GM12878 (cell line): ENCODE data around the gene RHOB. TPM values are rescaled to one million over a fixed set of nuclear protein-coding genes. Genes with fewer than 3 reads are reported as not detected.

ENCODE experiments used
- ATAC-seq: fragments of 200-7000 bp; cut with Tn5 transposase; 3 replicates; pipeline ENCODE4 v1.9.1; 2020; ENCODE audit warnings: mild to moderate bottlenecking, moderate library complexity
- BruUV-seq: library from RNA; stranded (reverse); fragments of 400-500 nt; replicated peaks from 2 replicates; lab custom pipeline; 2021; lab: Mats Ljungman, UMichigan
- CTCF ChIA-PET: fragments of 300-600 bp; sonication (Branson Sonifier 250); formaldehyde crosslinking; extraction: SDS; loops from one replicate; lab custom pipeline; 2021; ENCODE audit warnings: inconsistent platforms; lab: Yijun Ruan, JAX
- POLR2A ChIA-PET: fragments of 350-600 bp; formaldehyde crosslinking; extraction: SDS; loops from one replicate; lab custom pipeline; 2021; ENCODE audit warnings: inconsistent platforms; lab: Charles Lee
- RAD21 ChIA-PET: fragments of 300-600 bp; sonication (Branson Sonifier 250); formaldehyde crosslinking; loops from one replicate; lab custom pipeline; 2023; ENCODE audit warnings: antibody characterized with exemption; ENCODE audit not compliant: unreplicated experiment; lab: Charles Lee
- SMC1A ChIA-PET: fragments of 300-600 bp; sonication (Branson Sonifier 250); formaldehyde crosslinking; loops from one replicate; lab custom pipeline; 2023; ENCODE audit not compliant: unreplicated experiment, uncharacterized antibody; lab: Charles Lee
- DNase-seq: peaks from one replicate; pipeline ENCODE4 v3.0.0-alpha.2; 2011; ENCODE audit warnings: low read depth, low spot score
- FAIRE-seq: peaks from 3 replicates; lab custom pipeline; 2011; peaks lifted over from hg19 to GRCh38; lab: Jason Lieb, UNC
- H2AFZ ChIP-seq: 2 replicates; pipeline ENCODE4 v1.6.0; 2011; ENCODE audit warnings: low read depth, low read length, control low read depth; ENCODE audit not compliant: control insufficient read depth
- H3K27ac ChIP-seq: 2 replicates; pipeline ENCODE4 v1.5.1; 2011; ENCODE audit warnings: control low read depth; ENCODE audit not compliant: control insufficient read depth, insufficient read depth
- H3K27me3 ChIP-seq, 2 experiments: replicated peaks in 1 of 2; 2 replicates each; pipeline versions ENCODE4 v1.6.0 to v1.6.1; 2011; ENCODE audit warnings: low read length in 1 of 2; ENCODE audit not compliant: control insufficient read depth in 2 of 2, insufficient read depth in 2 of 2
- H3K36me3 ChIP-seq, 2 experiments: 2 replicates each; pipeline ENCODE4 v1.5.1; 2011; ENCODE audit warnings: low read length in 1 of 2; ENCODE audit not compliant: control insufficient read depth in 2 of 2, insufficient read depth in 2 of 2
- H3K4me1 ChIP-seq: 2 replicates; pipeline ENCODE4 v1.6.1; 2011; ENCODE audit warnings: mild to moderate bottlenecking, low read length, moderate library complexity, mixed read lengths; ENCODE audit not compliant: control insufficient read depth, insufficient read depth
- H3K4me2 ChIP-seq: 2 replicates; pipeline ENCODE4 v1.6.0; 2011; ENCODE audit warnings: control low read depth; ENCODE audit not compliant: control insufficient read depth, insufficient read depth
- H3K4me3 ChIP-seq: fragments of 200-600 bp; sonication (generic); 2 replicates; pipeline ENCODE4 v1.5.1; 2016
- H3K79me2 ChIP-seq: 2 replicates; pipeline ENCODE4 v1.6.0; 2011; ENCODE audit warnings: low read length; ENCODE audit not compliant: control insufficient read depth, insufficient read depth
- H3K9ac ChIP-seq: 2 replicates; pipeline ENCODE4 v1.8.0; 2011; ENCODE audit warnings: low read length, control low read depth, mixed read lengths; ENCODE audit not compliant: control insufficient read depth, insufficient read depth
- H3K9me3 ChIP-seq: replicated peaks from 3 replicates; pipeline ENCODE4 v1.5.1; 2011; ENCODE audit warnings: mild to moderate bottlenecking, low read length; ENCODE audit not compliant: control insufficient read depth, insufficient read depth
- H4K20me1 ChIP-seq: 2 replicates; pipeline ENCODE4 v1.6.0; 2011; ENCODE audit not compliant: control insufficient read depth, insufficient read depth
- E4F1 ChIP-seq: fragments of 450-650 bp; IDR thresholded peaks from 2 replicates; pipeline ENCODE4 v1.6.1; 2018; ENCODE audit warnings: borderline replicate concordance, mild to moderate bottlenecking; ENCODE audit not compliant: partially characterized antibody
- ELK1 ChIP-seq: IDR thresholded peaks from 2 replicates; pipeline ENCODE4 v1.6.1; 2012; ENCODE audit warnings: low read depth, low read length, improper control_type of control experiment
- FOXK2 ChIP-seq: fragments of 450-650 bp; IDR thresholded peaks from 2 replicates; pipeline ENCODE4 v1.6.1; 2017; ENCODE audit warnings: mild to moderate bottlenecking, moderate library complexity
- IRF5 ChIP-seq: fragments of 450-650 bp; IDR thresholded peaks from 2 replicates; pipeline ENCODE4 v1.6.1; 2017; ENCODE audit warnings: borderline replicate concordance
- NR2C1 ChIP-seq: fragments of 450-650 bp; IDR thresholded peaks from 2 replicates; pipeline ENCODE4 v1.6.1; 2017; ENCODE audit warnings: antibody characterized with exemption, mild to moderate bottlenecking, moderate library complexity
- PAX5 ChIP-seq: IDR thresholded peaks from 2 replicates; pipeline ENCODE4 v1.6.1; 2011; ENCODE audit warnings: low read depth, low read length, borderline replicate concordance
- POLR2AphosphoS5 ChIP-seq: IDR thresholded peaks from 2 replicates; pipeline ENCODE4 v1.6.1; 2011; ENCODE audit warnings: mild to moderate bottlenecking, low read length, inconsistent platforms
- RELA ChIP-seq: fragments of 450-650 bp; IDR thresholded peaks from 2 replicates; pipeline ENCODE4 v1.8.0; 2014; ENCODE audit warnings: borderline replicate concordance; ENCODE audit not compliant: partially characterized antibody
- SMARCA5 ChIP-seq: fragments of 450-650 bp; IDR thresholded peaks from 2 replicates; pipeline ENCODE4 v1.6.1; 2017; ENCODE audit warnings: mild to moderate bottlenecking
- SPI1 ChIP-seq: IDR thresholded peaks from 2 replicates; pipeline ENCODE4 v1.6.1; 2011; ENCODE audit warnings: low read depth, mild to moderate bottlenecking, low read length, moderate library complexity, borderline replicate concordance; ENCODE audit not compliant: insufficient read depth
- SREBF2 ChIP-seq: IDR thresholded peaks from 2 replicates; pipeline ENCODE4 v1.6.1; 2012; ENCODE audit warnings: mild to moderate bottlenecking, low read length
- ZBED1 ChIP-seq: IDR thresholded peaks from 2 replicates; pipeline ENCODE4 v1.6.1; 2016; ENCODE audit warnings: borderline replicate concordance
- WGBS: methylation state at CpG from one replicate; pipeline ENCODE4 v1.1.6; 2016; ENCODE audit warnings: low lambda C conversion rate; ENCODE audit not compliant: insufficient replicate concordance, insufficient coverage; ENCODE audit errors: missing lambda C conversion rate; 5-methylcytosine and 5-hydroxymethylcytosine counted together
- in situ Hi-C: fragments of 300-500 bp; cut with MboI; formaldehyde crosslinking; loops from 9 replicates; pipeline ENCODE4 v1.14.3; 2018; ENCODE audit warnings: mixed read lengths
- intact Hi-C: fragments of 100-400 bp; cut with micrococcal nuclease; formaldehyde crosslinking; loops from one replicate; pipeline ENCODE4 v1.14.2; 2022; ENCODE audit not compliant: unreplicated experiment
- polyA plus RNA-seq, 11 experiments: library from polyadenylated mRNA; depleted of rRNA in 4 of 11; unstranded in 6 of 11; stranded (reverse) in 5 of 11; fragments of >200 nt; fragmentation: Nextera tagmentation in 4 of 11; fragmentation: Illumina TruSeq in 1 of 11; extraction: Ambion mirVana in 4 of 11; extraction: Trizol in 1 of 11; gene quantifications; 1 replicate in 1 of 11; 2 replicates in 10 of 11; pipeline versions ENCODE4 v1.2.1 to v1.2.3, GENCODE V29; 2011 to 2016; ENCODE audit warnings: inconsistent platforms in 2 of 11, missing spikeins in 2 of 11, low read depth in 1 of 11
- total RNA-seq, 4 experiments: library from RNA; depleted of rRNA in 3 of 4; stranded (reverse); fragments of >200 nt in 3 of 4; fragmentation: Illumina TruSeq in 1 of 4; extraction: Trizol in 1 of 4; gene quantifications; 2 replicates each; pipeline versions ENCODE4 v1.2.1 to v1.2.3, GENCODE V29; 2013 to 2021
- TF ChIP-seq, protein P1 (sequence below): IDR thresholded peaks from 2 replicates; pipeline ENCODE4 v1.6.1; 2011; ENCODE audit warnings: mild to moderate bottlenecking, low read depth, low read length, moderate library complexity; ENCODE audit not compliant: insufficient replicate concordance
- TF ChIP-seq, protein P2 (sequence below): fragments of 450-650 bp; formaldehyde crosslinking; IDR thresholded peaks from 2 replicates; pipeline ENCODE4 v1.4.0; 2020; ENCODE audit warnings: mild to moderate bottlenecking, moderate library complexity

RHOB gene
- total and polyA plus RNA-seq, 10 of the 15 experiments (the other 5 are each of a cell fraction or from before 2014, with no cell fraction given), result 0.03 to 4.5 (median 1.2) TPM

- no peak overlapping the region for H3K4me2 ChIP-seq
- RAD21 ChIA-PET, result interaction anchor here (1.4 kb wide), 1 partner anchor 41 kb away, joined by 4 read pairs; no protein-coding TSS in a partner anchor
- H4K20me1 ChIP-seq, result no peaks in the 10 kb centered on the region
- in situ Hi-C loops, result no loop called here
- no peak overlapping the region for H3K4me3 ChIP-seq
- no peaks in the 10 kb centered on the region for H3K9me3 ChIP-seq
- POLR2A ChIA-PET, result interaction anchor here (1.4 kb wide), 1 partner anchor 40 kb away, joined by 4 read pairs; no protein-coding TSS in a partner anchor
- no peaks in the 10 kb centered on the region for H3K4me1 ChIP-seq
- no peak for FAIRE-seq
- H3K27ac ChIP-seq, result no peak overlapping the region
- H2AFZ ChIP-seq, result no peak overlapping the region
- no peak for DNase-seq
- no peaks in the 10 kb centered on the region for H3K79me2 ChIP-seq
- SMC1A ChIA-PET, result interaction anchor here (0.5 to 2.0 kb wide), 3 partner anchors 37 to 900 kb away, joined by 3 to 8 read pairs (median 3); partner anchors contain the start of gene RHOB
- WGBS, result 32% methylated on average over 6 of the region's 6 CpGs
- H3K9ac ChIP-seq, result no peak overlapping the region
- BruUV-seq, result no TSS peak
- intact Hi-C loops, result no loop called here
- ATAC-seq, result no peak
- CTCF ChIA-PET, result no interaction called here
- no peaks in the 10 kb centered on the region for H3K36me3 ChIP-seq
- H3K27me3 ChIP-seq, result no peaks in the 10 kb centered on the region
- TF ChIP-seq E4F1 (no peak), SMARCA5 (no peak), SPI1 (no peak), ELK1 (no peak), PAX5 (no peak), POLR2AphosphoS5 (no peak), FOXK2 (no peak), ZBED1 (no peak), RELA (no peak), IRF5 (no peak), SREBF2 (no peak), NR2C1 (no peak)
- TF ChIP-seq, protein P1, sequence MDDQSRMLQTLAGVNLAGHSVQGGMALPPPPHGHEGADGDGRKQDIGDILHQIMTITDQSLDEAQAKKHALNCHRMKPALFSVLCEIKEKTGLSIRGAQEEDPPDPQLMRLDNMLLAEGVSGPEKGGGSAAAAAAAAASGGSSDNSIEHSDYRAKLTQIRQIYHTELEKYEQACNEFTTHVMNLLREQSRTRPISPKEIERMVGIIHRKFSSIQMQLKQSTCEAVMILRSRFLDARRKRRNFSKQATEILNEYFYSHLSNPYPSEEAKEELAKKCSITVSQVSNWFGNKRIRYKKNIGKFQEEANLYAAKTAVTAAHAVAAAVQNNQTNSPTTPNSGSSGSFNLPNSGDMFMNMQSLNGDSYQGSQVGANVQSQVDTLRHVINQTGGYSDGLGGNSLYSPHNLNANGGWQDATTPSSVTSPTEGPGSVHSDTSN, result no peak
- TF ChIP-seq, protein P2, sequence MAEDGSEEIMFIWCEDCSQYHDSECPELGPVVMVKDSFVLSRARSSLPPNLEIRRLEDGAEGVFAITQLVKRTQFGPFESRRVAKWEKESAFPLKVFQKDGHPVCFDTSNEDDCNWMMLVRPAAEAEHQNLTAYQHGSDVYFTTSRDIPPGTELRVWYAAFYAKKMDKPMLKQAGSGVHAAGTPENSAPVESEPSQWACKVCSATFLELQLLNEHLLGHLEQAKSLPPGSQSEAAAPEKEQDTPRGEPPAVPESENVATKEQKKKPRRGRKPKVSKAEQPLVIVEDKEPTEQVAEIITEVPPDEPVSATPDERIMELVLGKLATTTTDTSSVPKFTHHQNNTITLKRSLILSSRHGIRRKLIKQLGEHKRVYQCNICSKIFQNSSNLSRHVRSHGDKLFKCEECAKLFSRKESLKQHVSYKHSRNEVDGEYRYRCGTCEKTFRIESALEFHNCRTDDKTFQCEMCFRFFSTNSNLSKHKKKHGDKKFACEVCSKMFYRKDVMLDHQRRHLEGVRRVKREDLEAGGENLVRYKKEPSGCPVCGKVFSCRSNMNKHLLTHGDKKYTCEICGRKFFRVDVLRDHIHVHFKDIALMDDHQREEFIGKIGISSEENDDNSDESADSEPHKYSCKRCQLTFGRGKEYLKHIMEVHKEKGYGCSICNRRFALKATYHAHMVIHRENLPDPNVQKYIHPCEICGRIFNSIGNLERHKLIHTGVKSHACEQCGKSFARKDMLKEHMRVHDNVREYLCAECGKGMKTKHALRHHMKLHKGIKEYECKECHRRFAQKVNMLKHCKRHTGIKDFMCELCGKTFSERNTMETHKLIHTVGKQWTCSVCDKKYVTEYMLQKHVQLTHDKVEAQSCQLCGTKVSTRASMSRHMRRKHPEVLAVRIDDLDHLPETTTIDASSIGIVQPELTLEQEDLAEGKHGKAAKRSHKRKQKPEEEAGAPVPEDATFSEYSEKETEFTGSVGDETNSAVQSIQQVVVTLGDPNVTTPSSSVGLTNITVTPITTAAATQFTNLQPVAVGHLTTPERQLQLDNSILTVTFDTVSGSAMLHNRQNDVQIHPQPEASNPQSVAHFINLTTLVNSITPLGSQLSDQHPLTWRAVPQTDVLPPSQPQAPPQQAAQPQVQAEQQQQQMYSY (CRISPR knock-in tag), result no peak
Observed at GRCh38 chr2:20484034-20484617, 37.3 kb downstream of the RHOB start.
